ENCODE data around the gene SMARCA5.

GRCh38 chr4:143514169-143514495 is 630 bp downstream of the SMARCA5 start:
- TF ChIP-seq CTCF (IDR thresholded peaks at IDR 0.05) (no peak), POLR2A (IDR thresholded peaks at IDR 0.05) (no peak)
